ENCODE measurements around the gene ABCC2.
"Not testable (repeated sequence)": the region's sequence is repeated elsewhere in the genome, so short reads cannot be mapped to it uniquely, and the experiment has no call there.

ABCC2 gene

DNA sequence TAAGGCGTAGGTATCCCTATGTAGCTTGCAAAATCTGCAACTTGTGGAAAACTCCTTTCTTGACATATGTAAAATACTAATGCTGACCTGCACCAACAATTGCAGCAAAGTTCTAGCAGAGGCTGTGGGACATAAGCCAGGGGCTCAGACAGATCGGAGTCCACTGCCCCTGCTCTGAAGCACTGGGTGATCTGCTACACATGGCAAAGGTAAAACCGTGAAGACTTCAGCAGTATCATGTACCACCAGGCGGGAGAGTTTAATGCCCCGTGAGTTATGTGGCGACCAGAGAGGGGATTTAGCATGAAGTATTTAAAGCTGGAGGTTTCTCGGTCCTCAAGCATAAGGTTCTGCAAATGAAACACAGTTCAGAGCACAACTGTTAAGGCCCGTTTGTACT lies 76.4 kb downstream of the ABCC2 start:
- Histone ChIP-seq H3K9ac (ENCODE audit: low read depth, low read length) (no peak overlapping the region), H3K4me2 (ENCODE audit: low read length) (no peak overlapping the region), H3K4me1 (ENCODE audit: control insufficient read depth, insufficient read depth, low read length) (peaks cover 6% of the 10 kb centered on the region), H3K4me3 (ENCODE audit: low read length) (no peak overlapping the region), H3K9me3 (replicated peaks; ENCODE audit: low read length) (no peaks in the 10 kb centered on the region), H3K36me3 (ENCODE audit: insufficient read depth, low read length) (no peaks in the 10 kb centered on the region), H3K27me3 (ENCODE audit: control insufficient read depth, insufficient read depth, low read length) (no peaks in the 10 kb centered on the region)

DNA sequence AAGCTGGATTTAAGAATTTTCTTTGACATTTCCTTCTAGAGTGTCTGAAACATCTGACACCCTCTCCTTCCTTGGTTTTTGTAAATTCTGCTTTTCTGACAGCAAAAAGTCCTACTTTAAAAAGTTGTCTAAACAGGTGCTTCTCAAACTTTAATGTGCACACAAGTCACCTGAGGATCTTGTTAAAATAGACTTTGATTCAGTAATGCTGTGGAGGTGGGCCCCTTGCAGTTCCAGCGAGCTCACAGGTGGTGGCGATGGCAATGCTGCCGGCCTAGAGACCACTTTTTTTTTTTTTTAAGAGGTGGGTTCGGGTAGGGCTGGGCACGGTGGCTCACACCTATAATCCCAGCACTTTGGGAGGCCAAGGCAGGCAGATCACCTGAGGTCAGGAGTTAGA lies 77.1 kb downstream of the ABCC2 start:
- H3K36me3 ChIP-seq (ENCODE audit: insufficient read depth, low read length), result no peaks in the 10 kb centered on the region
- H3K4me1 ChIP-seq (ENCODE audit: control insufficient read depth, insufficient read depth, low read length), result peaks cover 9% of the 10 kb centered on the region
- H3K9me3 ChIP-seq (replicated peaks; ENCODE audit: low read length), result no peaks in the 10 kb centered on the region
- H3K4me2 ChIP-seq (ENCODE audit: low read length), result no peak overlapping the region
- no peak overlapping the region for H3K9ac ChIP-seq (ENCODE audit: low read depth, low read length)
- no peaks in the 10 kb centered on the region for H3K27me3 ChIP-seq (ENCODE audit: control insufficient read depth, insufficient read depth, low read length)
- no peak overlapping the region for H3K4me3 ChIP-seq (ENCODE audit: low read length)

DNA sequence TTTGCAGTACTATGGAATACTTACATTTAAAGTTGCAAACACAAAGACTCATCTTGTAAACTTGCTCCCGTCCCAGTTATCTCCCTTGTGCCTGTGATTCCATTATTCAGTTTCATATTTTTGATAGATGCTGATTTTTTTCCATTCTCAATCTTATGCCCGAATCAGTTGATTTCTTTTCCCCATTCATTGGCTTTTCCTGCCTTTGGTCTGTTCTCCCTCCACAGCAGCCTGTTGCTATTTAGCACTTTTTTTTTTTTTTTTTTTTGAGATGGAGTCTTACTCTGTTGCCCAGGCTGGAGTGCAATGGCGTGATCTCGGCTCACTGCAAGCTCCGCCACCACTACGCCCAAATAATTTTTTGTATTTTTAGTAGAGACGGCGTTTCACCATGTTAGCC lies 78.0 kb downstream of the ABCC2 start:
- Histone ChIP-seq H3K9me3 (replicated peaks; ENCODE audit: low read length) (no peaks in the 10 kb centered on the region), H3K4me1 (ENCODE audit: control insufficient read depth, insufficient read depth, low read length) (peaks cover 9% of the 10 kb centered on the region), H3K4me2 (ENCODE audit: low read length) (no peak overlapping the region), H3K36me3 (ENCODE audit: insufficient read depth, low read length) (no peaks in the 10 kb centered on the region), H3K4me3 (ENCODE audit: low read length) (no peak overlapping the region), H3K9ac (ENCODE audit: low read depth, low read length) (no peak overlapping the region), H3K27me3 (ENCODE audit: control insufficient read depth, insufficient read depth, low read length) (no peaks in the 10 kb centered on the region)

DNA sequence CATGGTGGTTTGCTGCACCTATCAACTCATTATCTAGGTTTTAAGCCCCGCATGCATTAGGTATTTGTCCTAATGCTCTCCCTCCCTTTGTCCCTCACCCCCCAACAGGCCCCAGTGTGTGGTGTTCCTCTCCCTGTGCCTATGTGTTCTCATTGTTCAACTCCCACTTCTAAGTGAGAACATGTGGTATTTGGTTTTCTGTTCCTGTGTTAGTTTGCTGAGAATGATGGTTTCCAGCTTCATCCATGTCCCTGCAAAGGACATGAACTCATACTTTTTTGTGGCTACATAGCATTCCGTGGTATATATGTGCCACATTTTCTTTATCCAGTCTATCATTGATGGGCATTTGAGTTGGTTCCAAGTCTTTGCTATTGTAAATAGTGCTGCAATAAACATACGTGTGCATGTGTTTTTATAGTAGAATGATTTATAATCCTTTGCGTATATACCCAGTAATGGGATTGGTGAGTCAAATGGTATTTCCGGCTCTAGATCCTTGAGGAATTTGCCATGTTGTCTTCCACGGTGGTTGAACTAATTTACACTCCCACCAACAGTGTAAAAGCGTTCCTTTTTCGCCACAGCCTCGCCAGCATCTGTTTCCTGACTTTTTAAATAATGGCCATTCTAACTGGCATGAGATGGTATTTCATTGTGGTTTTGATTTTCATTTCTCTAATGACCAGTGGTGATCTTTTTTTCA lies 81.2 kb downstream of the ABCC2 start:
- Histone ChIP-seq H3K4me2 (ENCODE audit: low read length) (peak overlapping the region; percentile 41), H3K4me3 (ENCODE audit: low read length) (peak overlapping the region; percentile 30)
- H3K27me3 ChIP-seq (ENCODE audit: control insufficient read depth, insufficient read depth, low read length); H3K9ac ChIP-seq (ENCODE audit: low read depth, low read length); H3K36me3 ChIP-seq (ENCODE audit: insufficient read depth, low read length); H3K4me1 ChIP-seq (ENCODE audit: control insufficient read depth, insufficient read depth, low read length); H3K9me3 ChIP-seq (replicated peaks; ENCODE audit: low read length): not testable (repeated sequence)

DNA sequence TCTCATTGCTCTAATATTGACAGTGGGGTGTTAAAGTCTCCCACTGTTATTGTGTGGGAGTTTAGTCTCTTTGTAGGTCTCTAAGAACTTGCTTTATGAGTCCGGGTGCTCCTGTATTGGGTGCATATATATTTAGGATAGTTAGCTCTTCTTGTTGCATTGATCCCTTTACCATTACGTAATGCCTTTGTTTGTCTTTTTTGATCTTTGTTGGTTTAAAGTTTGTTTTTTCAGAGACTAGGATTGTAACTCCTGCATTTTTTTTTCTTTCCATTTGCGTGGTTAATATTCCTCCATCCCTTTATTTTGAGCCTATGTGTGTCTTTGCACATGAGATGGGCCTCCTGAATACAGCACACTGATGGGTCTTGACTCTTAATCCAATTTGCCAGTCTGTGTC lies 84.8 kb downstream of the ABCC2 start:
- H3K4me3 ChIP-seq (ENCODE audit: low read length); H3K36me3 ChIP-seq (ENCODE audit: insufficient read depth, low read length); H3K9me3 ChIP-seq (replicated peaks; ENCODE audit: low read length); H3K27me3 ChIP-seq (ENCODE audit: control insufficient read depth, insufficient read depth, low read length); H3K4me1 ChIP-seq (ENCODE audit: control insufficient read depth, insufficient read depth, low read length); H3K4me2 ChIP-seq (ENCODE audit: low read length); H3K9ac ChIP-seq (ENCODE audit: low read depth, low read length): not testable (repeated sequence)

DNA sequence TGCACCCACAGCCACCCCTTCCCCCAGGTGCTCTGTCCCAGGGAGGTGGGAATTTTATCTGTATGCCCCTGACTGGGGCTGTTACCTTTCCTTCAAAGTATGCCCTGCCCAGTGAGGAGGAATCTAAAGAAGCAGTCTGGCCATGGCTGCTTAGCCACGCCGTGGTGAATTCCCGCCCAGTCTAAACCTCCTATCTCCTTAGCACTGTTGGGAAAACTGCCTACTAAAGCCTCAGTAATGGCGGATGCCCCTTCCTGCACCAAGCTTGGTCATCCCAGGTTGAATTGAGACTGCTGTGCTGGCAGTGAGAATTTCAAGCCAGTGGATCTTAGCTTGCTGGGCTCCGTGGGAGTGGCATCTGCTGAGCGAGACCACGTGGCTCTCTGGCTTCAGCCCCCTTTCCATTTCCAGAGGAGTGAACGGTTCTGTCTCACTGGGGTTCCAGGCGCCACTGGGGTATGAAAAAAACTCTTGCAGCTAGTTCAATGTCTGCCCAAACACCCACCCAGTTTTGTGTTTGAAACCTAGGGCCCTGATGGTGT lies 87.2 kb downstream of the ABCC2 start:
- no peak overlapping the region for H3K4me2 ChIP-seq (ENCODE audit: low read length)
- H3K4me1 ChIP-seq (ENCODE audit: control insufficient read depth, insufficient read depth, low read length), result no peaks in the 10 kb centered on the region
- no peaks in the 10 kb centered on the region for H3K27me3 ChIP-seq (ENCODE audit: control insufficient read depth, insufficient read depth, low read length)
- H3K36me3 ChIP-seq (ENCODE audit: insufficient read depth, low read length), result peaks cover 17% of the 10 kb centered on the region
- no peak overlapping the region for H3K4me3 ChIP-seq (ENCODE audit: low read length)
- no peaks in the 10 kb centered on the region for H3K9me3 ChIP-seq (replicated peaks; ENCODE audit: low read length)
- H3K9ac ChIP-seq (ENCODE audit: low read depth, low read length), result no peak overlapping the region

DNA sequence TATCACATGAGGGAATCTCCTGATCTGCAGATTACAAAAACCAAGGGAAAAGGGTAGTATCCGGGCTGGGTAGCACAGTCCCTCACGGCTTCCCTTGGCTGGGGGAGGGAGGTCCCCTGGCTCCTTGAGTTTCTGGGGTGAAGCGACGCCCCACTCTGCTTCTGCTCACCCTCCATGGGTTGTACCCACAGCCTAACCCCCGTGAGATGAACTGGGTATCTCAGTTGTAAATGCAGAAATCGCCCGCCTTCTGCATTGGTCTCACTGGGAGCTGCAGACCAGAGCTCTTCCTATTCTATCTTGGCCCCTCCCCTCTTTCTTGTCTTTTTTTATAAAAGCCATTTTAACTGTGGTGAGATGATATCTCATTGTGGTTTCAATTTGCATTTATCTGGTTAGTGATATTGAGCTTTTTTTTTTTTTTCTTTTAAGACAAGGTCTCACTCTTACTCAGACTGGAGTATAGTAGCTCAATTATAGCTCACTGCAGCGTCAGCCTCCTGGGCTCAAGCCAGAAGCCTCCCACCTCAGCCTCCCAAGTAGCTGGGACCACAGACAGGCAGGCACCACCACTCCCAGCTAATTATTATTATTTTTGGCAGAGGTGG lies 87.8 kb downstream of the ABCC2 start:
- H3K9me3 ChIP-seq (replicated peaks; ENCODE audit: low read length), result no peaks in the 10 kb centered on the region
- no peaks in the 10 kb centered on the region for H3K27me3 ChIP-seq (ENCODE audit: control insufficient read depth, insufficient read depth, low read length)
- no peaks in the 10 kb centered on the region for H3K4me1 ChIP-seq (ENCODE audit: control insufficient read depth, insufficient read depth, low read length)
- peaks cover 21% of the 10 kb centered on the region for H3K36me3 ChIP-seq (ENCODE audit: insufficient read depth, low read length)
- no peak overlapping the region for H3K9ac ChIP-seq (ENCODE audit: low read depth, low read length)
- no peak overlapping the region for H3K4me3 ChIP-seq (ENCODE audit: low read length)
- H3K4me2 ChIP-seq (ENCODE audit: low read length), result no peak overlapping the region

DNA sequence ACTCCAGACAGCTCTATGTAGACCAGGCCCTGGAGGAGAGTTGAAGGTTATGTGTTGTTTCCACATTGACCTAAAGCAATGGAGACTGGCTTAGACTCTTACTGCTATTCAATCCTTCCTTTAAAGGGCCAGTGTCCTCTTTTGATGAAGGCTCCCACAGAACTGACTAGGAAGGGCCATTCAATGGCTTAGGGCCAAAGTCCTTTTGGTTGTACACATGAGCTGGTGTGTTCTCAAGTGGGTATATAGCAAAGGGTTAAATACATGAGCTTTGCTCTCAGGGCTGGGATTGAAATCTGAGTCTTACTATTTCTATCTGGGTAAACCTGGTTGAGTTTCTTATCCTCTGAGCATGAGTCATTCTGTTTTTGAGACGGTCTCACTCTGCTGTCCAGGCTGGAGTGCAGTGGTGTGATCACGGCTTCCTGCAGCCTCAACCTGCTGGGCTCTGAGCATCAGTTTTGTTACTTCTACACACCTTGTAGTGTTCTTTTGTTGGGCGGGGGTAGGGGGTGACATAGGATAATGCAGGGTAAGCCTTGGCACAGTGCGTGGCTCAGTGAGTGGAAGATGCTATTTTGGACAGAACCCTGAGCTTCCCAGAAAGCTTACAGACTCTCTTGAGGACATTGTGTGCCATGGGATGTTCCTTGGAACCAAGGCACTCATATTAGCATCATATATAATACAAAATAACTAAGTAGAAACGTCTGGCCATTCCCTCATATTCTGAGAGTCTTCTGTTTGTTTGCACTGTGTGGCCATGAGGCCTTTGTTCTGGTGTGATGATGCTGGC lies 90.1 kb downstream of the ABCC2 start:
- Histone ChIP-seq H3K4me3 (ENCODE audit: low read length) (no peak overlapping the region), H3K4me1 (ENCODE audit: control insufficient read depth, insufficient read depth, low read length) (no peaks in the 10 kb centered on the region), H3K9ac (ENCODE audit: low read depth, low read length) (no peak overlapping the region), H3K9me3 (replicated peaks; ENCODE audit: low read length) (no peaks in the 10 kb centered on the region), H3K36me3 (ENCODE audit: insufficient read depth, low read length) (peaks cover 43% of the 10 kb centered on the region), H3K27me3 (ENCODE audit: control insufficient read depth, insufficient read depth, low read length) (no peaks in the 10 kb centered on the region), H3K4me2 (ENCODE audit: low read length) (no peak overlapping the region)

DNA sequence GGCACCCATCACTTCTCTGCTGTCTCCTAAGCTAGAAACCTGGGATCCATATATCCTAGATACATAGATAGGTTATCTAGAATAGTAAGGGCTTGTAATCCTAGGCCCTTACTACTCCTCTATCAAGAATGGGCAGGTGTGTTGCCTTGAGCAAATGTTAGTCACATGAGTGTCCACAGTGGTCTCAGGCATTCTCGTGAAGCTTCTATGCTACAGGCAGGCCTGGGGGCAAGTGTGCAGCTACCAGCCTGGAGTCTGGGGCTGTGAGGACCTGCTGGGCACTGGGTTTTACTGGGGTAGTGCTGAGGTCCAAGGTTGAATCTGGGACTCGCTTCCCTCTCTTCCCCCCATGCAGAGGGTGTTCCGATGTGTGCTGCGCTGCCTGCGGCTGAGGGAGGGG lies 91.4 kb downstream of the ABCC2 start:
- Histone ChIP-seq H3K9me3 (replicated peaks; ENCODE audit: low read length) (no peaks in the 10 kb centered on the region), H3K27me3 (ENCODE audit: control insufficient read depth, insufficient read depth, low read length) (no peaks in the 10 kb centered on the region), H3K4me2 (ENCODE audit: low read length) (no peak overlapping the region), H3K4me3 (ENCODE audit: low read length) (no peak overlapping the region), H3K36me3 (ENCODE audit: insufficient read depth, low read length) (peaks cover 56% of the 10 kb centered on the region), H3K9ac (ENCODE audit: low read depth, low read length) (no peak overlapping the region), H3K4me1 (ENCODE audit: control insufficient read depth, insufficient read depth, low read length) (no peaks in the 10 kb centered on the region)

DNA sequence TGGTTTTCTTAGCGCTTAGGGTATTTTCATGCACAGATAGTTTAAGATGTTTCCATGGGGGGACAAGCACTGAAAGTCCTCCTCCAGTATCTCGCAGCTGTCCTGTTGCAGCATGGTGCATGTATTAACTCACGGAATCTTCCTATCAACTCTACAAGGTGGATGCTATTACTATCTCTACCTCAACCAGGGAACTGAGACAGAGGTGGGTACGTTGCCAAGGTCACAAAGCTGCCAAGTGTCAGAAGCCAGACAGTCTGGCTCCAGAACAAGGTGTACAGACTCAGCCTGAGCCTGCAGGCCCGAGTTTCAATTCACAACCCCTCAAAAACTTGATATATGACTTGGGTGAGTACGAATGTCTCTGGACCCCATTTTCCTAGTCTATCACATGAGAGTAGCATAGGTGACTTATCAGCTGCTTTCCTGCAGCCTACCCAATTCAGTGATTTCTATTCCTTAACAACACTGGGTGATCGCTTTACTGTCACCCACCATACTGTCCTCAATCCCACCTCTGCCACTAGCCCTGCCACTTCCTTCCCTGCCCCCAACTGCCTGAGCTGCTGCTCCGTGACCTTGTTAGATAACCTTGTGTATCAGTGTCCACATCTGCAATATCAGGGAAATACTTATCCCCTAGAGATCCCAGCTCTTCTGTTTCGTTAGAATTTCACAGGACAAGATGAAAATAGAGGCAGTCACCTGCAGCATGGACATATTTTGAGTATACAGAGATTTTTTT lies 92.1 kb downstream of the ABCC2 start:
- no peaks in the 10 kb centered on the region for H3K27me3 ChIP-seq (ENCODE audit: control insufficient read depth, insufficient read depth, low read length)
- no peak overlapping the region for H3K4me2 ChIP-seq (ENCODE audit: low read length)
- peaks cover 60% of the 10 kb centered on the region for H3K36me3 ChIP-seq (ENCODE audit: insufficient read depth, low read length)
- H3K4me3 ChIP-seq (ENCODE audit: low read length), result no peak overlapping the region
- no peaks in the 10 kb centered on the region for H3K9me3 ChIP-seq (replicated peaks; ENCODE audit: low read length)
- H3K9ac ChIP-seq (ENCODE audit: low read depth, low read length), result no peak overlapping the region
- H3K4me1 ChIP-seq (ENCODE audit: control insufficient read depth, insufficient read depth, low read length), result no peaks in the 10 kb centered on the region

DNA sequence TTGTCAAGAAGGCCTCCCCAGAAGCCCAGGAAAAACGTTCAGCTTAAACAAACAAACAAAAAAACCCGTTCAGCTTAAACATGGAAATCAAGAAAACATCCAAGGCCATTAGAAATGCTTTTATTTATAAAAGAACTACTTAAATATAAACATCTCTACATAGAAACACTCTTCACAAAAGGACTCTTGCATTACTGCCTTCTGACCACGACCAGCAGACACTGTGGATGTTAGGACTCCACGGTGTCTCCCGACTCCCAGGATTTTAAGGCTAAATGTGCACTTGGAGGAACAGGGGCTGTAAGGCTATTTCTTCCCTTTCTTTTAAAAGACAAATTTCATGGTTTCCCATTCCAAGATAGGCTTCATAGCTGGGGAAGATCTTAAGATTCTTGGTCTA lies 93.0 kb downstream of the ABCC2 start:
- no peak overlapping the region for H3K9ac ChIP-seq (ENCODE audit: low read depth, low read length)
- no peaks in the 10 kb centered on the region for H3K9me3 ChIP-seq (replicated peaks; ENCODE audit: low read length)
- no peaks in the 10 kb centered on the region for H3K4me1 ChIP-seq (ENCODE audit: control insufficient read depth, insufficient read depth, low read length)
- no peak overlapping the region for H3K4me2 ChIP-seq (ENCODE audit: low read length)
- no peaks in the 10 kb centered on the region for H3K27me3 ChIP-seq (ENCODE audit: control insufficient read depth, insufficient read depth, low read length)
- no peak overlapping the region for H3K4me3 ChIP-seq (ENCODE audit: low read length)
- peaks cover 70% of the 10 kb centered on the region for H3K36me3 ChIP-seq (ENCODE audit: insufficient read depth, low read length)

Measured in skeletal muscle satellite cell (primary cell).